Sciatic nerve (tissue), 2 donors: ENCODE data around the gene FGD3. TPM values are rescaled to one million over a fixed set of nuclear protein-coding genes. Genes with fewer than 3 reads are reported as not detected.

ENCODE experiments used
- ATAC-seq: fragments of 200-7000 bp; cut with Tn5 transposase; one replicate; pipeline ENCODE4 v1.9.1; 2020; ENCODE audit warnings: mild to moderate bottlenecking, moderate library complexity
- DNase-seq: peaks from one replicate; pipeline ENCODE4 v3.0.0-alpha.2; 2020; ENCODE audit warnings: low spot score
- intact Hi-C: fragments of 100-400 bp; cut with DNase I; formaldehyde crosslinking; loops from one replicate; pipeline ENCODE4 v1.14.2; 2022
- total RNA-seq: library from RNA; stranded (reverse); fragmentation: NEBNext Ultra II Directional; extraction: Animal tissue kit (Norgen Biotek cat#: 25700); gene quantifications from one replicate; pipeline ENCODE4 v1.2.1, GENCODE V29; 2021
- donor health status: DM: no; HTN: no; CAD: no.
- donor health status: DM: no; HTN: no; CAD: no.

FGD3 gene
- total RNA-seq, 1 donor from 2014 or later: 11.1 TPM

DNA sequence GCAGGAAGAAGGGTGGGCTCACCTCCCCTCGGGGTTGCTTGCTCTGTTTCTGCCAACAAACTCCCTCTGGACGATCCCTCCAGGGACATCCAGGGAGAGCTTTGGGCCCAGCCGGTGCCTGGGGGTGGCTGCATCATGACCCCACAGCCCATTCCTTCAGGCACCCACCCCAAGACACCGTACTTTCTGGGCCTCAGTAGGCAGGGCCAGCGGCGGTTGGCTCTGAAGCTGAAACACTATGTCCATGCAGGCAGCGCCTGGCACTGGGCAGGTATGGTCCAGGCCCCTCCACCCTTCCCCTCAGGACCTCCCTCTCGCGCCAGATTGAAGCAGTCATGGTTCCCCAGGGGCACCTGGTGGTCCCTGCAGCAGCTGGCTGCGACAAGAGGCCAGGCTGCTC lies 92.7 kb downstream of the FGD3 start:
- ATAC-seq: no peak

DNA sequence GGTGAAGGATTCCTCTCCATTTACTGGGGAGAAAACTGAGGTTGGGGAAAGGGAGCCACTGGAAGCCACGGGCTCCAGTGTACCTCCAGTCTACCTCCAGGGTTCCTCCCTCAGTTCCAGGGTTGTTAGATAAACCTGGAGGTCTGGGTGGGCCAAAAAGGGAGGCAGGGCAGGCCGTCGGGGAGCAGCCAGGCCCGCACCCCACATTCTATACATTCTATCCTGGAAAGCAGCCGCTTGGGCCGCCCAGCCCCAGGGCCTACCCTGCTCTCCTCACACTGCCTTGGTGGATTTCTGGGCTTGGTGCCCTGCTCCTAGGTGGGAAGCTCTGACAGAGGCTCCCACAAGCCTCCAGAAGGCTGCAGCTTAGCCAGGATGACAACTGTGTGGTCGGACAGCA lies 93.1 kb downstream of the FGD3 start:
- ATAC-seq (no peak), DNase-seq (no peak)
- intact Hi-C loops: no loop called here

More for the DNA sequence above, 92.7 kb downstream of the FGD3 start:
- intact Hi-C loops: no loop called here
- DNase-seq: no peak

DNA sequence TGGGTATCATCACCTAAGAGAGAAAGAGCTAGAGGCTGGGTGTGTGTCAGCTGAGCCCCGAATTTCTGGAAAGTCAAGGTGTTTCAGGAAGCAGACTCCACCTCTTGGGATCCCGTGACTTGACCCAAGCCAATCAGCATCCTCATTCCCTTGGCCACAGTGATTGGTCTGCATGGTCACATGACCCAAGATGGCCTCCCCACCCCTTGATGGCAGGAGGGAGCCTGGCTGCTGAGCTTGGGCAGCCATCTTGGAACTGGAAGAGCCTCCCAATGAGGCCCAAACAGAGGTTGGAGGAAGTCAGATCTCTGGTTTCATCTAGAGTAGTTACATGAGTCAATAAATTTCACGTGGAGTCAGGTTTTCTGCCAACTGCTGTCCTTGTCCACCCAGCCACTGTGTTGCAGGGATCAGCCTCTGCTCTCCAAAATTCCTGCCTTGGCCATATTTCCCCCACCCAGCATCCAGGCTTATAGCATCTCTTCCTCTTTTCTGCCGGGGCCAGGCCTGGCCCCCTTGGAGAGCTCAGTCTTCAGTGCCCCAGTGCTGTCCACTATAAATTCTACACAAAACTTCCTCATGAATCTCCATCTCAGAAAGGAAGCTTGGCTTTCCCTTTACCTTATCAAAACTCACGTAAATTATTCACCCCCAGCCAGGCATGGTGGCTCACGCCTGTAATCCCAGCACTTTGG lies 93.9 kb downstream of the FGD3 start:
- no peak for DNase-seq
- no peak for ATAC-seq
- intact Hi-C loops: no loop called here

DNA sequence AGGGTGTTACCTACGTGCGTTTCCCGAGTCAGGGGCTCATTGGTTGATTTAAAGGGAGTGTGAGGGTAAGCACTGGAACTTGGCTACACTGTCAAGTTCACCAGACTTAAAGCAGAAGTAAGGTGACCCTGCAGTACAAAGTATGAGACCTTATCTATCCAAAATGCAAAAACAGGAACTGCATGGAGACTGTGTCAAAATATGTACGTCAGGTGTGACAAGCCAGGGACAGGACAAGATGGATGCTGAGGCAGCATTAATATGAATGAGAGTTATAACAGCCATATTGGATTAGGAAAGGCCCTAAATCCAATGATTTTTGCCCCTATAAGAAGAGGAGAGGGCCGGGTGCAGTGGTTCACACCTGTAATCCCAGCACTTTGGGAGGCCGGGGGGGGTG lies 95.8 kb downstream of the FGD3 start:
- intact Hi-C loops: no loop called here
- DNase-seq (no peak), ATAC-seq (no peak)

DNA sequence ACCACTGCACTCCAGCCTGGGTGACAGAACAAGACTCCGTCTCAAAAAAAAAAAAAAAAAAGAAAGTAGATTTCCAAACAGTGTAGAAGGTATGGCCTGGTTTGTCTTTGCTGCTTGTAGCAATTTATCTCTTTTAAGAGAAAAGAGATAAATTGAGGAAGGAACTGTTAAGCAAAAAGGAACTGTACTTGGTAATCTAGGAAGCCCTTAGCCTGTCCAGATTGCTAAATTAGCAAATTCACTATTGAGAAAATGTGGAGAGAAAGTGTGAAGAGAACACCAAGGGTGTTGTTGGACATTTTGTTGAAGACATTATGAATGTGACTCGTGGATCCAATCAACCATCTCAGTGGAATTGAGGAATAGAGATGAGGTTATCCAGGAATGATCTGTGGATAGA lies 98.2 kb downstream of the FGD3 start:
- intact Hi-C loops: no loop called here
- no peak for DNase-seq
- ATAC-seq: no peak

DNA sequence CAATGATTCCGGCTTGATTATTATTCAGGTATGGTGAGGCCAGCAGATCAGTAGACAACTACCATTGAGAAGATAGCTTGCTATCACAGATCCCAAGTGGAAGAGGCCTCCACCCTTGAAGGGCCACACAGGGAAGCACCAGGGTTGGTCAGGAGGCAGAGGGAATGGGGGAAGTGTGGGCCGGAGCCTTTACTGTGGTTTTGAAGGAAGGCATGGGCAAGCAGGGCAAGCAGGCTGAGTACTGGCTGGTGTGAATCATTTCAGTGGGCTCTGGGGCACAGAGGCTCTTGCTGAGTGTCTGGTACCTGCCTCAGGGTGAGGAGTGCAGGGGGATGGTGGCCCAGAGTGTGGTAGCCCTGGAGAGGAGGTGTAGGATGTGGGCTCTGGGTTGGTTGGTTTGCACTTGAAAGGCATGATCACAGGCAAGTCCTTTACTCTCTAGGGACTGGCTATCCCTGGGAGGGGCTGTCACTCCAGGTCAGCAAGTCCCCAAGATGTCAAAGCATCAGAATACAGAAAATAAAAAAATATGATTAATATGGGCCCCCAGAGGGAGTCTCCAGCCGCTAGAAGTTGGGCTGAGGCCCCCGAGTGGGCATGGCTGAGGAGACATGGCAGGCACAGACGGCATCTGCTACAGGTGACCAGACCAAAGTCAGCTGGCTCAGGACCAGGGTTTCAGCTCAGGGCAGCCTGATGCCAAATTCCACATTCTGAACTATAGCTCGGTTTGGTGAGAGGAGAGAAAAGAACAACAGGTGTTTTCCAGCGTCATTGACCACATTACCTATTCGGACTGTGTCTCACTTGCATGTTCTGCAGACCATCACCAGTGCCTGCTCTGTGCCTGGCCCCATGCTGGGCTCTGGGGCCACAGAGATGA lies 101.5 kb downstream of the FGD3 start:
- DNase-seq (no peak), ATAC-seq (no peak)
- intact Hi-C loops: no loop called here

DNA sequence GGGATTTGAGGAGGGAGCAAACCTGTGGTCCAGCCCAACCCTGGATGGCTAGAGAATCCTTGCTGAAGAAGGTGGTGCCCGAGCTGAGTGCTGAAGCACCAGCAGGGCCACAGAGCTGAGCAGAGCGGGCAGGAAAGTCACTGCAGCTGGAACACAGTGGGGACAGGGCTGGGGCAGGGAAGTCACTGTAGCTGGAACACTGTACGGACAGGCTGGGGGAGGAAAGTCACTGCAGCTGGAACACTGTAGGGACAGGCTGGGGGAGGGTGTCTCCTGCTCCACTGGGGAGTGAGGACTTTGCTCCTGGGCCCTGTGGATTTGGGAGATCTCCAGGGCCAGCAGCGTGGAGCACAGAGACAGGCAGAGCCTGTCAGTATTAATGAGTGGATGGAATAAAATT lies 102.2 kb downstream of the FGD3 start:
- intact Hi-C loops: no loop called here
- ATAC-seq (no peak), DNase-seq (no peak)

DNA sequence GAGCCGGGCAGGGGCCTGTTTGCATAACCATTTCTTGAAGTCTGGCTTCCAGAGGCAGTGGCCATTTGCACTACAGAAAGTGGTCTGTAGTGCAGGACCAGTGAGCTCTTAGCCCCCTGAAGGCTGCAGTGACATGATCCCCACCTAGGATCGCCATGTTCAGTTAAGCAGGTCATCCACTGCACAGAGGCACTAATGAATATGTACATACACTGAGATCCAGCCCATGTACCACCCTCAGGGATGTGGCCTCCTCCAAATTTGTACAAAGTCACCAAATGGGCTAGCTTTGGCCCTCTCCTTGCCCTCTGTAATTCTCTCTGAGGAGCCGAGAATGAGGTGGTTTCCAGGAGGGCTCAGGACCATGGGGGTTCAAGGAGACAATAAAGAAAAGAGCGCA lies 102.9 kb downstream of the FGD3 start:
- intact Hi-C loops: no loop called here
- DNase-seq (no peak), ATAC-seq (no peak)

DNA sequence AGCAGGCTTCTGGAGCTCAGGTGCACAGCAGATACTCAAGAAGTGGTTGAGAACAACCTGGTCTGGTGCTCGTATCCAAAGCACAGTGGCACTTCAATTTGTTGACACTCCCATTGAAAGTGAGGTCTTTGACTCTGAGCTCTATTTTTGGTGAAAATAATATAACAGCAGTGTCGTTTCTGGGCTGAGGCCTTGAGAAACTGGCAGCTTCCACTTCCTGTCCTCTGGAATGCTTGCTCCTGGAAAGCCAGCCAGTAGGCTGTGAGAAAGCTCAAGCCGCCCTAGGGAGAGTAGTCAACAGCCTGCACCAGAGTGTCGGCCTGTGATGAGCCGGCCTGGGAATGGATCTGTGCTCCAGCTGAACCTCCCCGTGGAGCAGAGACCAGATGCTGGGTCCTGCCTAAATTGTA lies 104.4 kb downstream of the FGD3 start:
- intact Hi-C loops: no loop called here
- no peak for DNase-seq
- ATAC-seq: peak; percentile 69

DNA sequence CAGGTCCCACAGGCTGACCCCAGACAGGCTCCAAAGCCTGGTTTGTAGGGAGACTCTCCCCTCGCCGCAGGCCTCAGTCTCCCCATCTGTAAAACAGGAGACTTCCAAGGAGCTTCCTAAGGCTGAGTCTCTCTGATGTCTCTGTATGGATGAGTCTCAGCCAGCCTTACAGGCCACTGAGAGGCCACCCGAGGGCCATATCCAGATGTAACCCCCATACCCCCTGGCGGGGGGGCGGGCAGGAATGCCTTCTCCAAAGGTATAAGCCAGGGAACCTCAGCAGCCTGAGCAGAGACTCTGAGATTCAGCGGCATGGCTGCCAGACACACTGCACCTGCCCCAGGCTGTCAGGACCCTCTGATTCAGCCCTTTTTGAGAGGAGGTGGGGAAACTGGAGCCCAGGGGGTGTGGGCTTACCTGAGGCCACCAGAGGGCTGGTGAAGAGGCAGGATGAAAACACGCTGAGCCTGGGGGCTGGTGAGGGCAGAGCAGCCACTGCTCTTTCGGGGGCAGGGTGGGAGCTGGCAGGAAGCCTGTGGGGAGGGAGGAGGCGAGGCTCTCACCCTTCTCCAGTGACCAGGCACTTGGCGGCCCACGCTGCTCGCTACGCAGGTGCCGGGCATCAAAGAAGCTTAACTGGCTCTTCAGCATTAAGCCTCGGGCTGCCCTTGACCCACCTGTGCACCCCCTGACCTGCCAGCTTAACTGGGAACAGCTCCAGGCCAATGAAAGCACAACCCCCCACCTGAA lies 105.6 kb downstream of the FGD3 start:
- intact Hi-C loops: no loop called here
- DNase-seq: no peak

DNA sequence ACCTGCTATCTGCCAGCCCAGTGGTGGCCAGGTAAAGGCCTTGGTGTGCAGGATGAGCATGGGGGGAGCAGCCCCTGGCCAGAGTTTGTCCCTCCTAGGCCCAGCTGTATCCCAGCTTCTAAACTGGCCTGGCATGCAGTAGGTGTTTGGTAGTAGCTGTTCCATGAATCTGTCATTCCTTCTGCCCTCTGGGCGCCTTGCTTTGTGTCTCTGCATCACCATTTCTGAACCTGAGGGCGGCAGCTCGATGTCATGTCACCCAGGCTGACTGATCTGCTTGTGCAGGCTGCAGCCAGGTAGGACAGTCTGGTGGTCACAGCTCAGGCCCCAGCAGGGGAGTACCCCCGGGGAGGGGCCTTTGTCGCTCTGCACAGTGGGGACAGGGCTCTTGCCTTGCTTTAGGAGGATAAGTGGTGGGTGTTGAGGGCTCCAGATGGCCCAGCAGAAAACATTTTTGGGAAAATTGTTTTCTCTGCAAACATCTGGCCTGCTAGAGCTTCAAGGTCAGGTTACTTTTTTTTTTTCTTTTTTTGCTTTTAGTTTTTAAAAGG lies 106.5 kb downstream of the FGD3 start:
- ATAC-seq: no peak
- DNase-seq: no peak
- intact Hi-C loops: no loop called here

More for the DNA sequence above, 105.6 kb downstream of the FGD3 start:
- no peak for ATAC-seq

DNA sequence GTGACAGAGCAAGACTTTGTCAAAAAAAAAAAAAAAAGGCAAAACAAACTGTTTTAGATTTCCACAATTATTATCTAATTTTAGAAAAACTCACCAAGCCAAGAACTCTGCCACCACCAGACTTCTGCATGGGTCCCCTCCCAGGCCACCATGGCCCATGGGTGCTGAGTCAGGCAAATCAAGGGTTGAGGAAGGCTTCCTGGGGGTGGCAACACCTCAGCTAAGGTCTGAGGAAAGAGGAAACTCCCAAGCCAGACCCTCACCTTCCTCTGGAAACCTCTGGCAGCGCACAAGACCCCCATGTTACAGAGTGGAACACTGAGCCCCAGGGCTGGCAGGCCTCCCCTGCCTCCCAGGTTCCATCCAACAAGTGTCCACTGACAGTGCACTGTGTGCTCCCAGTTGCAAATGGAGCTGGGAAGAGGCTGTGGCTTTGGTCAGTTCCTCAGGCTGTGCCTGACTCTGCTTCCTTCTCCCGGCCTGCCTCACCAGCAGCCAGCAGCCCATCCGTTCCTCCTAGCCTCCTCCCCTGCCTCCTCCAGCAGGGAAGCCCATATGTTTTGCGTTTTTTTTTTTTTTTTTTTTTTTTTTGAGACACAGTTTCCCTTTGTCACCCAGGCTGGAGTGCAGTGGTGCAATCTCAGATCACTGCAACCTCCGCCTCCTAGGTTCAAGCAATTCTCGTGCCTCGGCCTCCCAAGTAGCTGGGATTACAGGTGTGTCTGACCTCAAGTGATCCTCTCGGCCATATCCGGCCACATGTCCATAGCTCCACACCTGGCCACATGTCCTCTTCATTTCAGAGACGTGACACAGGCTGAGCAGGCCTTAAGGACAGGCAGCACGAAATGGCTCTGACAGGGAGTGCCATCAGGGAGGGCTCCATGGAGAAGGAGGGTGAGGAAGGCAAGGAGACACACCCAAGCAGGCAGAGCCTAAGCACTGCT lies 107.7 kb downstream of the FGD3 start:
- ATAC-seq (peak; percentile 32), DNase-seq (no peak)
- intact Hi-C loops: no loop called here

DNA sequence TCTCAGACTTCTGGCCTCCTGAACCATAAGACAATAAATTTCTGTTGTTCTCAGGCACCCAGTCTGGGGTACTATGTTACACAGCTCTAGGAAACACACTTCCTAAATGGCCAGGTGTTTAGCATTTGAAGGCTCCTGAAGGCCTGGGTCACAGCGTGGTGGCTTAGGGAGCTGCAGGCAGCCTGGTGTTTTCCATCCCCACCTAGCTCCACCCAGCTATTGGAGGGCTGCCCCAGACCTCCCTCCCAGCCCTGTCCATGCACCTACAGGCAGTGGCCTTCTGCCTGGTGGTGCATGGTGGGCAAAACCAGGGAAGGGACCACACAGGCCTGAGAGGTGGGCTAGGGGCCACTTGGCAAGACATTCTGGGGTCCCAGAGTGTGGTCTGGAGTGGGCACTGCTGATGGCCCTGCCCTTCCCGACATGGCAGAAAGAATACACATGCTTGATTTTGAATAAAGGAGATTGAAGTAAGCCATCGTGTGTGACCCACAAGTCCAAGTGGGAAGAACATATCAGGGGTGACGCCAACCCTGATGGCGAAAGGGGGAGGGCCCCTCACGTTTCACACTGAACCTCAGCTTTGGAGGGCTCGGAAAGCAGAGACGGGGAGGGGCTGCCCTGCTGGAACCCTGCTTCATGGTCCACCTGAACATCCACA lies 109.8 kb downstream of the FGD3 start:
- DNase-seq (no peak), ATAC-seq (no peak)
- intact Hi-C loops: no loop called here

DNA sequence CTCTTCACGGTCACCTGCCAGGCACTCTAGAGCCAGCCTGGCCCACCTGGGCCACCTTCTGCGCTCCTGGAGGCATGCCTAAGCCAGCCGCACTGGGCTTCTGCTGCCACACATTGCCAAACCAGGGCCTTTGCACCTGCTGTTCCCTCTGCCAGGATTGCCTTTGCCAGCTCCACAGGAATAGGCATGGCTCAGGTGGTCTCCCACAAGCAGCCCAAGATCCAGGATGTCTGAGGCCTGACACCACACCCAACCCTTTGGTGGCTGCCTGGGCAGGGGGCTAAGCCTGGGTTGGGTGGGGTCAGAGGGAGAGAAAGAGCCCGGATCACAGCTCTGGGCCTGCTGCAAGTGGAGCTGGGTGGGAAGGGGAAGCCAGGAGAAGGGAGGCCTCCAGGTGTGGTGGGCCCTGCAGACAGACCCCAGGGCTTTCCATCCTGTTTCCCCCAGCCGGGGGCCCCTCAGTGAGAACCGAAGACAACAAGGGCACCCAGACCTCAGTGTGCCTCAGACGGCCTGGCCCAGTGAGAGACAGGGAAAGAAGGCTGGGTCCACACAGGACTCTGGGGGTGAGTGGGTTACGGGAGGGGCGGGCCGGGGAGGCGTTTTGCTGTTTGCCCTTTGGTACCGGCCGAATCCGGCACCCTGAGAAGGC lies 110.5 kb downstream of the FGD3 start:
- peak; percentile 33 for ATAC-seq
- intact Hi-C loops: no loop called here
- no peak for DNase-seq

DNA sequence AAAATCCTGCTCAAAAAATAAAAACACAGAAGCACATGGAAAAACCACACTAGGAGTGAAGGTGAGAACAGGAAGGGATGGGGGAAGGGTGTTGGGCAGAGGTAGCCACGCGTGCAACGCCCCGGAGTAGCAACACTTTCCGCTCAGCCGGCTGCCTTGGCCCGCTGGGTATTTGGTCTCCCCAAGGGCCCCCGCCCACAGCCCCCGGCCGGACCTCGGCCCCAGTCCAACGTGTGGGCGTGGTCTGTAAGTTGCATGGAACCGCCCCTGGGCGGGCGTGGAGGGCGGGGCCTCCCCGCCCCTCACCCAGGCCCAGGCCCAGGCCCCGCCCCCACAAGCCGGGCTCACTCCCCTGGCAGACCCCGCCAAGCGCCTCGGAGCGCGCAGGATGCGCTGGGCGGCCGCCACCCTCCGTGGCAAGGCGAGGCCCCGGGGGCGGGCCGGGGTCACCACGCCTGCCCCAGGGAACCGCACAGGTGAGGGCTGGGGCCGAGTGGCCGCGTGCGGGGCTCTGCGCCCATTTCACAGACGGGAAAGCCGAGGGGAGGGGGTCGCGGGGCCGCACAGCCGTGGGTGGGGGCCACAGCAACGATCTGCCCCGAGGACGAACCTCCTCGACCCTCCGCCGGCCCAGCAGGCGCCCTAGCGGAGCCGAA lies 111.2 kb downstream of the FGD3 start, which contains the start of gene SUSD3:
Gene SUSD3 (plus strand): TSS at position 347 of the 656 bp plus-strand sequence. CDS start 42 bp downstream, at position 389.
- intact Hi-C loops: no loop called here
- DNase-seq (peak; percentile 81), ATAC-seq (peak; percentile 76)

DNA sequence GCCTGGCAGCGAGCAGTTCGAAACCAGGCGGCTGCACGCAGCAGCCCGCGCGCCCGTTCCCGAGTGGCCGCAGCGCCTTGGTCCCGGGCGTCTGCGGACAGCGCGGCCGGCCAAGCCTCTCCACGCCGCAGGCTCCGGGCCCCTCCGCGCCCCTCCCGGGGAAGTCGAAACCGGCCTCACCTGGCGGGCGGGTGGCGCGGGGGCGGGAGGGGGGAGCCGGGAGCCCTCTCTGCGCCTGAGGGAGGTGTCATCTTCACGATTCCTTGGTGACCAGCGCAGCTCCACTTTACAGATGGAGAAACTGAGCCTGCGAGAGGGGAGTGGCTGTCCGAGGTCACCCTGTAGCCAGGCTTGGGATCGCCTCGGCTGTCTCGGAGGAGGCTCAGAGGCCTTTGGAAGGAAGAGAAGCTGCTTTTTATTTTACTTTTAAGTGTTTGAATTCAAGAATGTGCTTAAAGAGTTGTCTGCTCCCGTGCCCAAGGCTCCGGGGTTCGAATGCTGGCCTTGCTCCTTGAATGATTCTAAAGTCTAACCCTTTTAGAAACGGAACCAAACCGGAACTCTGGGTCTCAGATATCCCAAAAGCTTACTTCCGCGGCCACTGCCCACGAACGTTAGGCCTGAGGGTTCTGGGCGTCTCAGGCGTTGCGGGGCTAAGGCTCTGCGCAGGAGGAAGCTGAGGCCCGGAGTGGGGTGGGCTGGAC lies 111.8 kb downstream of the FGD3 start:
- ATAC-seq: no peak
- intact Hi-C loops: no loop called here
- no peak for DNase-seq
